HL-60 (cell line): ENCODE results near the gene TOP1.

Experiments used
- DNase-seq, 2 experiments: peaks; one replicate each; pipeline ENCODE4 v3.0.0-alpha.2; 2010 to 2020; ENCODE audit warnings: low read depth in 1 of 2, low spot score in 1 of 2
- H3K27ac ChIP-seq: fragments of 250-450 bp; sonication (Bioruptor Pico); replicated peaks from 2 replicates; pipeline ENCODE4 v1.5.1; 2020; ENCODE audit warnings: mild to moderate bottlenecking, moderate library complexity
- H3K27me3 ChIP-seq: fragments of 250-450 bp; sonication (Bioruptor Pico); 2 replicates; pipeline ENCODE4 v1.5.1; 2021; ENCODE audit warnings: mild to moderate bottlenecking, moderate library complexity; ENCODE audit not compliant: insufficient read depth, poor library complexity, severe bottlenecking
- H3K4me3 ChIP-seq: replicated peaks from 2 replicates; pipeline ENCODE4 v1.5.1; 2011; ENCODE audit warnings: mild to moderate bottlenecking, control low read depth, low read length; ENCODE audit not compliant: insufficient read depth
- CTCF ChIP-seq: IDR thresholded peaks from one replicate; pipeline ENCODE4 v1.5.1; 2011; ENCODE audit warnings: low read length, control low read depth, inconsistent platforms; ENCODE audit not compliant: insufficient read depth
- GABPA ChIP-seq: IDR thresholded peaks from 2 replicates; pipeline ENCODE4 v1.6.1; 2012; ENCODE audit warnings: low read depth
- POLR2AphosphoS5 ChIP-seq: IDR thresholded peaks from 2 replicates; pipeline ENCODE4 v1.6.1; 2012; ENCODE audit warnings: low read depth
- REST ChIP-seq: IDR thresholded peaks from 2 replicates; pipeline ENCODE4 v1.6.1; 2012; ENCODE audit warnings: low read depth; ENCODE audit not compliant: insufficient replicate concordance
- SPI1 ChIP-seq: IDR thresholded peaks from 2 replicates; pipeline ENCODE4 v1.6.1; 2012; ENCODE audit warnings: low read depth, mild to moderate bottlenecking, borderline replicate concordance

TOP1 gene

GRCh38 chr20:41017448-41018042 lies 11.1 kb upstream of the TOP1 start:
- no peak for TF ChIP-seq GABPA
- no peak for TF ChIP-seq REST
- no peak for TF ChIP-seq POLR2AphosphoS5
- no peak for TF ChIP-seq SPI1
- no peak for TF ChIP-seq CTCF
- Histone ChIP-seq H3K4me3 (no peak overlapping the region), H3K27ac (no peak overlapping the region), H3K27me3 (no peaks in the 10 kb centered on the region)
- no peak for DNase-seq

GRCh38 chr20:41018153-41018552 lies 10.5 kb upstream of the TOP1 start:
- Histone ChIP-seq H3K27ac (no peak overlapping the region), H3K4me3 (no peak overlapping the region), H3K27me3 (no peaks in the 10 kb centered on the region)
- DNase-seq: no peak
- no peak for TF ChIP-seq SPI1

GRCh38 chr20:41023549-41023948 lies 5.1 kb upstream of the TOP1 start:
- H3K27me3 ChIP-seq: no peaks in the 10 kb centered on the region
- no peak for DNase-seq
- TF ChIP-seq SPI1 (no peak), POLR2AphosphoS5 (no peak), REST (no peak), CTCF (no peak), GABPA (no peak)

GRCh38 chr20:41027366-41027765 lies 1.3 kb upstream of the TOP1 start:
- Histone ChIP-seq H3K27ac (no peak overlapping the region), H3K4me3 (no peak overlapping the region), H3K27me3 (no peaks in the 10 kb centered on the region)
- no peak for DNase-seq
- TF ChIP-seq CTCF: no peak
- TF ChIP-seq GABPA: no peak
- no peak for TF ChIP-seq POLR2AphosphoS5
- TF ChIP-seq REST: no peak
- TF ChIP-seq SPI1: no peak

More at GRCh38 chr20:41023549-41023948, 5.1 kb upstream of the TOP1 start:
- Histone ChIP-seq H3K27ac (no peak overlapping the region), H3K4me3 (no peak overlapping the region)
